MM.1S (cell line): ENCODE results near the gene SH2D4B.

Experiments used
- DNase-seq: peaks from one replicate; pipeline ENCODE4 v3.0.0-alpha.2; 2015
- H2AFZ ChIP-seq: fragments of 300-600 bp; sonication (generic); 2 replicates; pipeline ENCODE4 v1.6.0; 2016; ENCODE audit warnings: antibody characterized with exemption, low read length
- H3F3A ChIP-seq: fragments of 300-600 bp; sonication (generic); 2 replicates; pipeline ENCODE4 v1.6.1; 2016; ENCODE audit warnings: mild to moderate bottlenecking, antibody characterized with exemption, low read length, moderate library complexity, mixed read lengths; ENCODE audit not compliant: insufficient read depth
- H3K27ac ChIP-seq: fragments of 300-600 bp; sonication (generic); 2 replicates; pipeline ENCODE4 v1.5.1; 2016; ENCODE audit warnings: mild to moderate bottlenecking, low read length
- H3K27me3 ChIP-seq: fragments of 300-600 bp; sonication (generic); replicated peaks from 2 replicates; pipeline ENCODE4 v1.6.0; 2016; ENCODE audit warnings: low read length; ENCODE audit not compliant: insufficient read depth
- H3K36me3 ChIP-seq: fragments of 300-600 bp; sonication (generic); replicated peaks from 2 replicates; pipeline ENCODE4 v1.6.1; 2016; ENCODE audit warnings: mild to moderate bottlenecking, low read length, mixed read lengths; ENCODE audit not compliant: insufficient read depth
- H3K4me1 ChIP-seq: fragments of 300-600 bp; sonication (generic); 2 replicates; pipeline ENCODE4 v1.6.1; 2016; ENCODE audit warnings: low read length, mixed read lengths
- H3K4me2 ChIP-seq: fragments of 300-600 bp; sonication (generic); 2 replicates; pipeline ENCODE4 v1.6.0; 2016; ENCODE audit warnings: low read depth, low read length
- H3K4me3 ChIP-seq: fragments of 300-600 bp; sonication (generic); 2 replicates; pipeline ENCODE4 v1.5.1; 2016; ENCODE audit warnings: low read length, mixed read lengths
- H3K79me2 ChIP-seq: fragments of 300-600 bp; sonication (generic); 2 replicates; pipeline ENCODE4 v1.6.1; 2016; ENCODE audit warnings: mixed run types, low read length, mixed read lengths
- H3K9ac ChIP-seq: fragments of 300-600 bp; sonication (generic); 2 replicates; pipeline ENCODE4 v1.6.1; 2016; ENCODE audit warnings: low read length, mixed read lengths
- H3K9me2 ChIP-seq: fragments of 300-600 bp; sonication (generic); replicated peaks from 2 replicates; pipeline ENCODE4 v1.6.1; 2016; ENCODE audit warnings: mild to moderate bottlenecking, low read length, mixed read lengths; ENCODE audit not compliant: insufficient read depth
- H3K9me3 ChIP-seq: fragments of 300-600 bp; sonication (generic); replicated peaks from 2 replicates; pipeline ENCODE4 v1.6.1; 2016; ENCODE audit warnings: mild to moderate bottlenecking, low read length, mixed read lengths; ENCODE audit not compliant: insufficient read depth
- H4K20me1 ChIP-seq: fragments of 300-600 bp; sonication (generic); 2 replicates; pipeline ENCODE4 v1.6.1; 2016; ENCODE audit warnings: mild to moderate bottlenecking, low read length, moderate library complexity, mixed read lengths; ENCODE audit not compliant: insufficient read depth
- CTCF ChIP-seq: fragments of 300-600 bp; sonication (generic); IDR thresholded peaks from 2 replicates; pipeline ENCODE4 v1.5.1; 2016; ENCODE audit warnings: antibody characterized with exemption, low read length, mixed read lengths
- EZH2 ChIP-seq: fragments of 300-600 bp; sonication (generic); optimal IDR thresholded peaks from 2 replicates; pipeline ENCODE3; 2017; ENCODE audit warnings: low read depth, mild to moderate bottlenecking, antibody characterized with exemption, low read length, mixed read lengths
- EZH2phosphoT487 ChIP-seq: fragments of 300-600 bp; sonication (generic); IDR thresholded peaks from 2 replicates; pipeline ENCODE4 v1.6.1; 2018; ENCODE audit warnings: antibody characterized with exemption, low read length

The SH2D4B gene

GRCh38 chr10:80528185-80528700, 9.5 kb upstream of the SH2D4B start:
- Histone ChIP-seq H3K36me3 (no peaks in the 10 kb centered on the region), H3K27me3 (no peaks in the 10 kb centered on the region), H3K79me2 (no peaks in the 10 kb centered on the region), H3K4me3 (no peak overlapping the region), H3K9ac (no peak overlapping the region), H3K4me1 (no peaks in the 10 kb centered on the region), H3K4me2 (no peak overlapping the region), H3F3A (no peaks in the 10 kb centered on the region), H4K20me1 (no peaks in the 10 kb centered on the region), H3K9me3 (no peaks in the 10 kb centered on the region), H2AFZ (no peak overlapping the region), H3K9me2 (no peaks in the 10 kb centered on the region), H3K27ac (no peak overlapping the region)
- DNase-seq, result no peak
- TF ChIP-seq EZH2 (no peak), CTCF (no peak), EZH2phosphoT487 (no peak)

- Histone ChIP-seq H3K36me3 (no peaks in the 10 kb centered on the region), H3K4me1 (no peaks in the 10 kb centered on the region), H3K9me3 (no peaks in the 10 kb centered on the region), H3F3A (no peaks in the 10 kb centered on the region), H3K4me2 (no peak overlapping the region), H3K79me2 (no peaks in the 10 kb centered on the region), H2AFZ (no peak overlapping the region), H3K9me2 (no peaks in the 10 kb centered on the region), H3K27ac (no peak overlapping the region), H3K4me3 (no peak overlapping the region), H4K20me1 (no peaks in the 10 kb centered on the region), H3K27me3 (no peaks in the 10 kb centered on the region), H3K9ac (no peak overlapping the region)
- TF ChIP-seq EZH2, result no peak
- TF ChIP-seq EZH2phosphoT487, result no peak
- no peak for TF ChIP-seq CTCF
- no peak for DNase-seq
Observed at GRCh38 chr10:80528901-80529300, 8.8 kb upstream of the SH2D4B start.

GRCh38 chr10:80529604-80530003, 8.1 kb upstream of the SH2D4B start:
- DNase-seq, result no peak
- no peak overlapping the region for H3K9ac ChIP-seq
- H3K27me3 ChIP-seq, result no peaks in the 10 kb centered on the region
- H3K9me2 ChIP-seq, result no peaks in the 10 kb centered on the region
- no peaks in the 10 kb centered on the region for H3K36me3 ChIP-seq
- H3K4me2 ChIP-seq, result no peak overlapping the region
- H3K4me3 ChIP-seq, result no peak overlapping the region
- H3K4me1 ChIP-seq, result no peaks in the 10 kb centered on the region
- H3F3A ChIP-seq, result no peaks in the 10 kb centered on the region
- no peaks in the 10 kb centered on the region for H4K20me1 ChIP-seq
- no peak overlapping the region for H3K27ac ChIP-seq
- no peak for TF ChIP-seq EZH2
- TF ChIP-seq CTCF, result no peak
- no peak for TF ChIP-seq EZH2phosphoT487
- no peak overlapping the region for H2AFZ ChIP-seq
- H3K79me2 ChIP-seq, result no peaks in the 10 kb centered on the region
- H3K9me3 ChIP-seq, result no peaks in the 10 kb centered on the region
